NCI-H2107 treated with DMSO at 0.1 percent for 48 hours (cell line): ENCODE results near the gene EMX2.

Source experiments
- DNase-seq: peaks from one replicate; lab custom pipeline; 2025; ENCODE audit not compliant: unreplicated experiment; lab: John Stamatoyannopoulos, UW

Gene EMX2

GRCh38 chr10:117543225-117544003, 868 bp downstream of the EMX2 start:
- no peak for DNase-seq

- DNase-seq: no peak
Observed at GRCh38 chr10:117544004-117544701, 1.6 kb downstream of the EMX2 start.

GRCh38 chr10:117544711-117545140, 2.2 kb downstream of the EMX2 start:
- DNase-seq: no peak

GRCh38 chr10:117545141-117546019, 2.8 kb downstream of the EMX2 start:
- no peak for DNase-seq

- DNase-seq: no peak
Observed at GRCh38 chr10:117546020-117546580, 3.6 kb downstream of the EMX2 start.

GRCh38 chr10:117546581-117547015, 4.1 kb downstream of the EMX2 start:
- no peak for DNase-seq

- no peak for DNase-seq
Observed at GRCh38 chr10:117547016-117547715, 4.6 kb downstream of the EMX2 start.

GRCh38 chr10:117547716-117548668, 5.4 kb downstream of the EMX2 start:
- no peak for DNase-seq

- DNase-seq: no peak
Observed at GRCh38 chr10:117549100-117549585, 6.6 kb downstream of the EMX2 start.

- no peak for DNase-seq
Observed at GRCh38 chr10:117550076-117550475, 7.5 kb downstream of the EMX2 start.

- DNase-seq: no peak
Observed at GRCh38 chr10:117550599-117551329, 8.2 kb downstream of the EMX2 start.

- DNase-seq: no peak
Observed at GRCh38 chr10:117551330-117552155, 9.0 kb downstream of the EMX2 start.

- no peak for DNase-seq
Observed at GRCh38 chr10:117552156-117552631, 9.6 kb downstream of the EMX2 start.

GRCh38 chr10:117552701-117553141, 10.2 kb downstream of the EMX2 start:
- DNase-seq: no peak

- DNase-seq: no peak
Observed at GRCh38 chr10:117553142-117553814, 10.7 kb downstream of the EMX2 start.

GRCh38 chr10:117553815-117554172, 11.2 kb downstream of the EMX2 start:
- no peak for DNase-seq

- DNase-seq: no peak
Observed at GRCh38 chr10:117554241-117554814, 11.8 kb downstream of the EMX2 start.
